Measurements from ENCODE around the gene PARVB.
A peak's percentile ranks its signal among the peaks of the same experiment; 100 is the strongest.

Gene PARVB, protein sequence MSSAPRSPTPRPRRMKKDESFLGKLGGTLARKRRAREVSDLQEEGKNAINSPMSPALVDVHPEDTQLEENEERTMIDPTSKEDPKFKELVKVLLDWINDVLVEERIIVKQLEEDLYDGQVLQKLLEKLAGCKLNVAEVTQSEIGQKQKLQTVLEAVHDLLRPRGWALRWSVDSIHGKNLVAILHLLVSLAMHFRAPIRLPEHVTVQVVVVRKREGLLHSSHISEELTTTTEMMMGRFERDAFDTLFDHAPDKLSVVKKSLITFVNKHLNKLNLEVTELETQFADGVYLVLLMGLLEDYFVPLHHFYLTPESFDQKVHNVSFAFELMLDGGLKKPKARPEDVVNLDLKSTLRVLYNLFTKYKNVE

DNA sequence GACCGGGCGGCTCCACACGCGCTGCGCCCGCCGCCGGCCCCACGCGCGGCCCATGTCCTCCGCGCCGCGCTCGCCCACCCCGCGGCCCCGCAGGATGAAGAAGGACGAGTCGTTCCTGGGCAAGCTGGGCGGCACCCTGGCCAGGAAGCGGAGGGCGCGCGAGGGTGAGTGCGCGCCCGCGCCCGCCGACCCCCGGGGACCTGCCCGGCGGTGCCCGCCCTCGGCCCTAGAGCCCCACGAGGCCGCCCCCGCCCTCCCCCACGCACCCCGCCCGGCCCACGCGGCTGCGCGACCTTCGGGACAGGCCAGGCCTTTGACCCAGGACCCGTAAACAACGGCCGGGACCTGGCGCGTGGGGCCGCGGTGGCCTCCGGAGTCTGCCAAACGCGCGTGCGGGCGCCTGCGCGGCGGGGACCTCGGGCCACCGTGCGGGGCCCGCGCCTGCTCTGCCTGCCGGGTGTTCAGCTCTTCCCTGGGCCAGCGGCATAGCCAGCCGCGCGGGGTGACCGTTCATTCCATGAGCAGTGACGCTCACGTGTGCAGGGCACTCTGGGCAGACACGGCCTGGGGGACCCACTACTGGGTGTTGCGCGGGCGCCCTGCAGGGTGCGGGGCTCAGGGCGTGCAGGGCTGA lies at the start of gene PARVB:
Gene PARVB, plus strand, starts transcription at position 15 of the 634 bp plus-strand sequence. Its CDS starts 38 bp downstream, at position 53.
- Histone ChIP-seq H3K36me3 (no peaks in the 10 kb centered on the region), H3K27me3 (peaks cover 0 to 29% of the 10 kb centered on the region in 2 donors), H3K4me1 (peaks cover 0 to 12% (median 7%) of the 10 kb centered on the region in 4 donors), H3K4me3 (peak within 1 kb of the TSS; percentile 52 to 55), H3K27ac (peak within 1 kb of the TSS; percentile 42 to 47), H3K9me3 (no peaks in the 10 kb centered on the region)
- intact Hi-C loops (cut with DNase I; ENCODE audit: low total_unique reads), result no loop called here
- DNase-seq, result no peak
- no peak for TF ChIP-seq CTCF (IDR thresholded peaks at IDR 0.05)

DNA sequence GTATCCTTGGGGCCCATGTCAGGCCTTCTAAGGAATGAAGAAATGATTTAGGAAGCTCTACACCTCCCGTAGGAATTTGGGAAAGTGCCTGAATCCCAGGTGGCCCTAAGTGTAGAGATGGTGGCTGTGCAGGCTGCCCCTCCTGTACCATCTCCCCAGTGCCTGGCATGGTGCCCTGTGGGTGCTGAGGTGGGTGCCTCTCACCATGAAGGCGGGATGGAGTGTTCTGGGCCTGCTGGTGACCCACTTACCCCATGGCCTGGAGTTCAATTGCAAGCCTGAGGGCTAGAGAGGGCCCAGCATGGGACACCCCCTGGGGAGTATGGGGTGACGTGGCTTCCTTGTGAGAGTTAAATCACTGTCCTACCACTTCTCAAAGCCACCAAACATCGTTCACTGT lies 49.1 kb upstream of the PARVB start:
- Histone ChIP-seq H3K27me3 (no peaks in the 10 kb centered on the region), H3K4me3 (no peak overlapping the region), H3K9me3 (no peaks in the 10 kb centered on the region), H3K36me3 (peaks cover 72 to 98% (median 91%) of the 10 kb centered on the region in 3 donors), H3K4me1 (no peaks in the 10 kb centered on the region), H3K27ac (no peak overlapping the region)
- intact Hi-C loops (cut with DNase I; ENCODE audit: low total_unique reads), result no loop called here
- no peak for TF ChIP-seq CTCF (IDR thresholded peaks at IDR 0.05)
- DNase-seq, result no peak

- TF ChIP-seq CTCF (IDR thresholded peaks at IDR 0.05), result no peak
- H3K27ac ChIP-seq, result no peak overlapping the region
- H3K27me3 ChIP-seq, result no peaks in the 10 kb centered on the region
- intact Hi-C loops (cut with DNase I; ENCODE audit: low total_unique reads), result no loop called here
- H3K4me1 ChIP-seq, result no peaks in the 10 kb centered on the region
- H3K4me3 ChIP-seq, result no peak overlapping the region
- H3K9me3 ChIP-seq, result no peaks in the 10 kb centered on the region
- DNase-seq, result no peak
- peaks cover 77 to 98% (median 95%) of the 10 kb centered on the region in 3 donors for H3K36me3 ChIP-seq
These were observed 47.0 kb upstream of the PARVB start for GRCh38 chr22:43976861-43977795.

GRCh38 chr22:43978558-43978957 lies 45.5 kb upstream of the PARVB start:
- Histone ChIP-seq H3K36me3 (peaks cover 69 to 98% (median 95%) of the 10 kb centered on the region in 3 donors), H3K4me3 (no peak overlapping the region), H3K27me3 (no peaks in the 10 kb centered on the region), H3K4me1 (no peaks in the 10 kb centered on the region), H3K27ac (no peak overlapping the region), H3K9me3 (no peaks in the 10 kb centered on the region)
- DNase-seq, result no peak
- intact Hi-C loops (cut with DNase I; ENCODE audit: low total_unique reads), result no loop called here
- TF ChIP-seq CTCF (IDR thresholded peaks at IDR 0.05), result no peak

GRCh38 chr22:43980579-43980978 lies 43.5 kb upstream of the PARVB start:
- Histone ChIP-seq H3K27ac (no peak overlapping the region), H3K4me1 (no peaks in the 10 kb centered on the region), H3K36me3 (peaks cover 68 to 98% (median 95%) of the 10 kb centered on the region in 3 donors), H3K9me3 (no peaks in the 10 kb centered on the region), H3K27me3 (no peaks in the 10 kb centered on the region), H3K4me3 (no peak overlapping the region)
- no peak for TF ChIP-seq CTCF (IDR thresholded peaks at IDR 0.05)
- intact Hi-C loops (cut with DNase I; ENCODE audit: low total_unique reads), result no loop called here
- DNase-seq, result no peak
